Measurements from ENCODE around the gene IL34.

DNA sequence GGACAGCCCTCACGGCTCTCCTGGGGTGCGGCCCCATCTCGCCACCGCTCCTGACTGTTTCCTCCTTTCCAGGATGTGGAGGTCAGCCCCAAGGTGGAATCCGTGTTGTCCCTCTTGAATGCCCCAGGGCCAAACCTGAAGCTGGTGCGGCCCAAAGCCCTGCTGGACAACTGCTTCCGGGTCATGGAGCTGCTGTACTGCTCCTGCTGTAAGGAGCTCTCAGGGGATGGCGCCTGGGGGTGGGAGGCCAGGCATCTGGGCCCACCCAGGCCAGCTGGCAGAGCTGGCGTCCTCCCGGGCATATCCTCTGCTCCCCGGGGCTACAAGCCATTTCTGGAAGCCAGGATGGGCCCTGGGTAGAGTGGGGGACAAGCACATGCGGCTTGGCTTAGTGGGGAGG, 13.2 kb downstream of the IL34 start:
- TF ChIP-seq POLR2AphosphoS5 (IDR thresholded peaks at IDR 0.05) (no peak), MXI1 (conservative IDR thresholded peaks at IDR 0.05; ENCODE audit: poor library complexity, severe bottlenecking) (no peak), EZH2 (IDR thresholded peaks at IDR 0.05; ENCODE audit: borderline replicate concordance, insufficient read depth, low read length, poor library complexity, severe bottlenecking) (no peak), EP300 (conservative IDR thresholded peaks at IDR 0.05; ENCODE audit: poor library complexity, severe bottlenecking) (no peak), TAF1 (IDR thresholded peaks at IDR 0.05; ENCODE audit: low read depth) (no peak), RAD21 (conservative IDR thresholded peaks at IDR 0.05) (no peak), SMC3 (conservative IDR thresholded peaks at IDR 0.05; ENCODE audit: poor library complexity) (no peak)
- TF ChIP-seq, protein P1, sequence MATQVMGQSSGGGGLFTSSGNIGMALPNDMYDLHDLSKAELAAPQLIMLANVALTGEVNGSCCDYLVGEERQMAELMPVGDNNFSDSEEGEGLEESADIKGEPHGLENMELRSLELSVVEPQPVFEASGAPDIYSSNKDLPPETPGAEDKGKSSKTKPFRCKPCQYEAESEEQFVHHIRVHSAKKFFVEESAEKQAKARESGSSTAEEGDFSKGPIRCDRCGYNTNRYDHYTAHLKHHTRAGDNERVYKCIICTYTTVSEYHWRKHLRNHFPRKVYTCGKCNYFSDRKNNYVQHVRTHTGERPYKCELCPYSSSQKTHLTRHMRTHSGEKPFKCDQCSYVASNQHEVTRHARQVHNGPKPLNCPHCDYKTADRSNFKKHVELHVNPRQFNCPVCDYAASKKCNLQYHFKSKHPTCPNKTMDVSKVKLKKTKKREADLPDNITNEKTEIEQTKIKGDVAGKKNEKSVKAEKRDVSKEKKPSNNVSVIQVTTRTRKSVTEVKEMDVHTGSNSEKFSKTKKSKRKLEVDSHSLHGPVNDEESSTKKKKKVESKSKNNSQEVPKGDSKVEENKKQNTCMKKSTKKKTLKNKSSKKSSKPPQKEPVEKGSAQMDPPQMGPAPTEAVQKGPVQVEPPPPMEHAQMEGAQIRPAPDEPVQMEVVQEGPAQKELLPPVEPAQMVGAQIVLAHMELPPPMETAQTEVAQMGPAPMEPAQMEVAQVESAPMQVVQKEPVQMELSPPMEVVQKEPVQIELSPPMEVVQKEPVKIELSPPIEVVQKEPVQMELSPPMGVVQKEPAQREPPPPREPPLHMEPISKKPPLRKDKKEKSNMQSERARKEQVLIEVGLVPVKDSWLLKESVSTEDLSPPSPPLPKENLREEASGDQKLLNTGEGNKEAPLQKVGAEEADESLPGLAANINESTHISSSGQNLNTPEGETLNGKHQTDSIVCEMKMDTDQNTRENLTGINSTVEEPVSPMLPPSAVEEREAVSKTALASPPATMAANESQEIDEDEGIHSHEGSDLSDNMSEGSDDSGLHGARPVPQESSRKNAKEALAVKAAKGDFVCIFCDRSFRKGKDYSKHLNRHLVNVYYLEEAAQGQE (IDR thresholded peaks at IDR 0.05; ENCODE audit: borderline replicate concordance), result no peak
- TF ChIP-seq, protein P2, sequence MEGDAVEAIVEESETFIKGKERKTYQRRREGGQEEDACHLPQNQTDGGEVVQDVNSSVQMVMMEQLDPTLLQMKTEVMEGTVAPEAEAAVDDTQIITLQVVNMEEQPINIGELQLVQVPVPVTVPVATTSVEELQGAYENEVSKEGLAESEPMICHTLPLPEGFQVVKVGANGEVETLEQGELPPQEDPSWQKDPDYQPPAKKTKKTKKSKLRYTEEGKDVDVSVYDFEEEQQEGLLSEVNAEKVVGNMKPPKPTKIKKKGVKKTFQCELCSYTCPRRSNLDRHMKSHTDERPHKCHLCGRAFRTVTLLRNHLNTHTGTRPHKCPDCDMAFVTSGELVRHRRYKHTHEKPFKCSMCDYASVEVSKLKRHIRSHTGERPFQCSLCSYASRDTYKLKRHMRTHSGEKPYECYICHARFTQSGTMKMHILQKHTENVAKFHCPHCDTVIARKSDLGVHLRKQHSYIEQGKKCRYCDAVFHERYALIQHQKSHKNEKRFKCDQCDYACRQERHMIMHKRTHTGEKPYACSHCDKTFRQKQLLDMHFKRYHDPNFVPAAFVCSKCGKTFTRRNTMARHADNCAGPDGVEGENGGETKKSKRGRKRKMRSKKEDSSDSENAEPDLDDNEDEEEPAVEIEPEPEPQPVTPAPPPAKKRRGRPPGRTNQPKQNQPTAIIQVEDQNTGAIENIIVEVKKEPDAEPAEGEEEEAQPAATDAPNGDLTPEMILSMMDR (IDR thresholded peaks at IDR 0.05; ENCODE audit: poor library complexity, severe bottlenecking), result no peak

Data from neural cell (in vitro differentiated cells).